Lower lobe of right lung (tissue), 2 donors: ENCODE data around the gene ALDOA. TPM values are rescaled to one million over a fixed set of nuclear protein-coding genes. Genes with fewer than 3 reads are reported as not detected.

Source experiments
- ATAC-seq, 2 donors: fragments of 200-7000 bp; cut with Tn5 transposase; one replicate each; pipeline ENCODE4 v1.9.1; 2020 to 2022; ENCODE audit warnings: mild to moderate bottlenecking in 2 of 2, moderate library complexity in 2 of 2
- DNase-seq: peaks from one replicate; pipeline ENCODE4 v3.0.0-alpha.2; 2020
- H3K27ac ChIP-seq: fragments of 200-600 bp; one replicate; pipeline ENCODE4 v1.8.0; 2022
- H3K27me3 ChIP-seq: fragments of 200-600 bp; one replicate; pipeline ENCODE4 v1.8.0; 2022; ENCODE audit warnings: low read depth
- H3K36me3 ChIP-seq: fragments of 200-600 bp; one replicate; pipeline ENCODE4 v1.8.0; 2022; ENCODE audit warnings: mild to moderate bottlenecking
- H3K4me1 ChIP-seq: fragments of 200-600 bp; one replicate; pipeline ENCODE4 v1.8.0; 2022
- H3K4me3 ChIP-seq: fragments of 200-600 bp; one replicate; pipeline ENCODE4 v1.8.0; 2022; ENCODE audit warnings: mild to moderate bottlenecking
- H3K9me3 ChIP-seq: fragments of 200-600 bp; one replicate; pipeline ENCODE4 v1.8.0; 2022
- CTCF ChIP-seq: fragments of 200-600 bp; IDR thresholded peaks from one replicate; pipeline ENCODE4 v1.8.0; 2022; ENCODE audit warnings: antibody characterized with exemption, mild to moderate bottlenecking
- intact Hi-C: fragments of 100-400 bp; cut with DNase I; formaldehyde crosslinking; loops from one replicate; pipeline ENCODE4 v1.11.0; 2022
- total RNA-seq: library from RNA; stranded (reverse); fragmentation: NEBNext Ultra II Directional; extraction: Animal tissue kit (Norgen Biotek cat#: 25700); gene quantifications from one replicate; pipeline ENCODE4 v1.2.1, GENCODE V29; 2021
- donor health status: DM: no; HTN: yes; CAD: no; lungs with severe emphysema.

ALDOA gene
- total RNA-seq, 1 donor from 2014 or later, result 733 TPM

- no peaks in the 10 kb centered on the region for H3K9me3 ChIP-seq
- H3K4me1 ChIP-seq, result peaks cover 14% of the 10 kb centered on the region
- no peak within 1 kb of the TSS for H3K27ac ChIP-seq
- ATAC-seq (no peak), DNase-seq (no peak)
- H3K27me3 ChIP-seq, result peaks cover 23% of the 10 kb centered on the region
- no peaks in the 10 kb centered on the region for H3K36me3 ChIP-seq
- no peak for TF ChIP-seq CTCF
- H3K4me3 ChIP-seq, result no peak within 1 kb of the TSS
- intact Hi-C loops, result no loop called here
Measured at GRCh38 chr16:30022887-30023286, 42.7 kb upstream of the ALDOA start, which contains the start of gene C16orf92. C16orf92 (plus strand) TSS chr16:30023198; CDS start chr16:30023341, 143 bp downstream.

GRCh38 chr16:30023586-30023985, 42.0 kb upstream of the ALDOA start:
- Histone ChIP-seq H3K4me1 (peaks cover 14% of the 10 kb centered on the region), H3K27me3 (peaks cover 26% of the 10 kb centered on the region), H3K4me3 (no peak overlapping the region), H3K36me3 (no peaks in the 10 kb centered on the region), H3K9me3 (no peaks in the 10 kb centered on the region), H3K27ac (no peak overlapping the region)
- no peak for ATAC-seq
- intact Hi-C loops, result no loop called here
- DNase-seq, result no peak
- TF ChIP-seq CTCF, result no peak

- Histone ChIP-seq H3K9me3 (no peaks in the 10 kb centered on the region), H3K4me1 (peaks cover 14% of the 10 kb centered on the region), H3K27me3 (peaks cover 34% of the 10 kb centered on the region), H3K27ac (no peak overlapping the region), H3K36me3 (no peaks in the 10 kb centered on the region), H3K4me3 (no peak overlapping the region)
- TF ChIP-seq CTCF, result no peak
- ATAC-seq (no peak), DNase-seq (no peak)
- intact Hi-C loops, result no loop called here
Measured at GRCh38 chr16:30024451-30024850, 41.1 kb upstream of the ALDOA start.

- Histone ChIP-seq H3K4me3 (no peak overlapping the region), H3K36me3 (no peaks in the 10 kb centered on the region), H3K4me1 (peaks cover 14% of the 10 kb centered on the region), H3K9me3 (no peaks in the 10 kb centered on the region), H3K27ac (no peak overlapping the region), H3K27me3 (peaks cover 41% of the 10 kb centered on the region)
- no peak for ATAC-seq
- TF ChIP-seq CTCF, result no peak
- no peak for DNase-seq
- intact Hi-C loops, result no loop called here
Measured at GRCh38 chr16:30025156-30025555, 40.4 kb upstream of the ALDOA start.

- intact Hi-C loops, result no loop called here
- no peak for ATAC-seq
Measured at GRCh38 chr16:30025574-30025973, 40.0 kb upstream of the ALDOA start.

More at GRCh38 chr16:30025574-30025973, 40.0 kb upstream of the ALDOA start:
- H3K4me3 ChIP-seq, result no peak overlapping the region
- H3K36me3 ChIP-seq, result no peaks in the 10 kb centered on the region
- TF ChIP-seq CTCF, result no peak
- no peak overlapping the region for H3K27ac ChIP-seq
- H3K9me3 ChIP-seq, result no peaks in the 10 kb centered on the region
- no peak for DNase-seq
- peaks cover 14% of the 10 kb centered on the region for H3K4me1 ChIP-seq
- peaks cover 43% of the 10 kb centered on the region for H3K27me3 ChIP-seq
